ENCODE data around the gene ADARB2. TPM values are rescaled to one million over a fixed set of nuclear protein-coding genes. Genes with fewer than 3 reads are reported as not detected.

The ADARB2 gene
- total and polyA plus RNA-seq, 4 donors, result 0.55 to 0.70 (median 0.59) TPM; not detected in 1

- H3K27ac ChIP-seq (ENCODE audit: low read depth in 1 of 2, low read length in 2 of 2), result no peak overlapping the region
- H3K9me3 ChIP-seq (ENCODE audit: control insufficient read depth in 4 of 4, low read length in 3 of 4), result peaks cover 0 to 2% (median 0%) of the 10 kb centered on the region in 4 donors
- H3K27me3 ChIP-seq (ENCODE audit: control insufficient read depth in 4 of 4, insufficient read depth in 4 of 4, low read length in 3 of 4), result peaks cover 0 to 4% (median 0%) of the 10 kb centered on the region in 4 donors
- 54% methylated on average over 11 of the region's 11 CpGs for WGBS
- no peaks in the 10 kb centered on the region for H3K4me1 ChIP-seq (ENCODE audit: control insufficient read depth in 4 of 4, insufficient read depth in 4 of 4, low read length in 3 of 4)
- H3K9ac ChIP-seq (ENCODE audit: low read depth in 1 of 2, low read length in 2 of 2), result no peak overlapping the region
- H3K4me3 ChIP-seq (ENCODE audit: low read depth in 1 of 3, low read length in 3 of 3), result no peak overlapping the region
- DNase-seq (ENCODE audit: low spot score), result peak; percentile 45
- H3K36me3 ChIP-seq (ENCODE audit: control insufficient read depth in 4 of 4, insufficient read depth in 3 of 4, low read depth in 1 of 4, low read length in 3 of 4), result no peaks in the 10 kb centered on the region
- TF ChIP-seq HNF4G (IDR thresholded peaks at IDR 0.05) (no peak), REST (IDR thresholded peaks at IDR 0.05) (peak; percentile 97)
These were observed 94.0 kb downstream of the ADARB2 start for GRCh38 chr10:1643161-1643907.

DNA sequence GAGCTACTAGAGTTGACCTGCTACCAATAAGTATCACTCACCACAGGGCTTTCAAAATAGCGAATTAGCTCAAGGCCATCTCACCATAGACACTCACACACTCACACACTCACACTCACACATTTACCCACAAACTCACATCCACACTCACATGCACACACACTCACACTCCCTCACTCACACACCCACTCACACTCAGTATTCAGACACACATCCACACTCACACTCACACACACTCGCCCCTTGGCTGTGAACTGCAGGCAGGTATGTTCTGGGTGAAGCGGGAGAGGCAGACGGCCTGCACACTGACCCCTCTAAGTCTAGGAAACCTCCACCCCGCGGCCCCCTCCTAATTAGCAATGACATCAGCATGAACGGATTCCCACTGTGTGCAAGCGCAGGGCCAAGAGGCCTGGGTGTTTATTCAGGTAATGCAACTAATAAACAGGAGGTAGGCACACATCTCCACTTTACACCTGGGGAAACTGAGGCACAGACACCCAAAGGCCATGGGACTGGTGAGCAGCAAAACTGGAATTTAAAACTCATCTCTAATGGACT lies 94.6 kb downstream of the ADARB2 start:
- WGBS, result 75% methylated on average over 8 of the region's 8 CpGs

More for the DNA sequence above, 94.6 kb downstream of the ADARB2 start:
- TF ChIP-seq GABPA (IDR thresholded peaks at IDR 0.05 in 1 of 2, conservative IDR thresholded peaks at IDR 0.05 in 1 of 2) (no peak), RXRA (IDR thresholded peaks at IDR 0.05) (no peak), HNF4A (conservative IDR thresholded peaks at IDR 0.05) (no peak), RAD21 (IDR thresholded peaks at IDR 0.05) (no peak), MAX (IDR thresholded peaks at IDR 0.05) (no peak), YY1 (IDR thresholded peaks at IDR 0.05) (no peak), HNF4G (IDR thresholded peaks at IDR 0.05) (no peak), FOXA2 (IDR thresholded peaks at IDR 0.05) (no peak), TAF1 (conservative IDR thresholded peaks at IDR 0.05) (no peak), SP1 (IDR thresholded peaks at IDR 0.05) (no peak), CTCF (IDR thresholded peaks at IDR 0.05; ENCODE audit: low read depth, low read length, missing input control) (no peak), ATF3 (IDR thresholded peaks at IDR 0.05) (no peak), JUND (IDR thresholded peaks at IDR 0.05) (no peak), REST (IDR thresholded peaks at IDR 0.05) (no peak), NR2F2 (IDR thresholded peaks at IDR 0.05) (no peak), FOXA1 (IDR thresholded peaks at IDR 0.05) (no peak), EGR1 (IDR thresholded peaks at IDR 0.05; ENCODE audit: low read depth in 2 of 2) (no peak)
- TF ChIP-seq, protein P1, sequence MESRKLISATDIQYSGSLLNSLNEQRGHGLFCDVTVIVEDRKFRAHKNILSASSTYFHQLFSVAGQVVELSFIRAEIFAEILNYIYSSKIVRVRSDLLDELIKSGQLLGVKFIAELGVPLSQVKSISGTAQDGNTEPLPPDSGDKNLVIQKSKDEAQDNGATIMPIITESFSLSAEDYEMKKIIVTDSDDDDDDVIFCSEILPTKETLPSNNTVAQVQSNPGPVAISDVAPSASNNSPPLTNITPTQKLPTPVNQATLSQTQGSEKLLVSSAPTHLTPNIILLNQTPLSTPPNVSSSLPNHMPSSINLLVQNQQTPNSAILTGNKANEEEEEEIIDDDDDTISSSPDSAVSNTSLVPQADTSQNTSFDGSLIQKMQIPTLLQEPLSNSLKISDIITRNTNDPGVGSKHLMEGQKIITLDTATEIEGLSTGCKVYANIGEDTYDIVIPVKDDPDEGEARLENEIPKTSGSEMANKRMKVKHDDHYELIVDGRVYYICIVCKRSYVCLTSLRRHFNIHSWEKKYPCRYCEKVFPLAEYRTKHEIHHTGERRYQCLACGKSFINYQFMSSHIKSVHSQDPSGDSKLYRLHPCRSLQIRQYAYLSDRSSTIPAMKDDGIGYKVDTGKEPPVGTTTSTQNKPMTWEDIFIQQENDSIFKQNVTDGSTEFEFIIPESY (IDR thresholded peaks at IDR 0.05), result no peak
- no peaks in the 10 kb centered on the region for H3K4me1 ChIP-seq (ENCODE audit: control insufficient read depth in 4 of 4, insufficient read depth in 4 of 4, low read length in 3 of 4)
- H3K9ac ChIP-seq (ENCODE audit: low read depth in 1 of 2, low read length in 2 of 2), result no peak overlapping the region
- no peaks in the 10 kb centered on the region for H3K36me3 ChIP-seq (ENCODE audit: control insufficient read depth in 4 of 4, insufficient read depth in 3 of 4, low read depth in 1 of 4, low read length in 3 of 4)
- no peak overlapping the region for H3K4me3 ChIP-seq (ENCODE audit: low read depth in 1 of 3, low read length in 3 of 3)
- H3K27ac ChIP-seq (ENCODE audit: low read depth in 1 of 2, low read length in 2 of 2), result no peak overlapping the region
- DNase-seq (ENCODE audit: low spot score), result no peak
- H3K9me3 ChIP-seq (ENCODE audit: control insufficient read depth in 4 of 4, low read length in 3 of 4), result peaks cover 0 to 2% (median 0%) of the 10 kb centered on the region in 4 donors
- H3K27me3 ChIP-seq (ENCODE audit: control insufficient read depth in 4 of 4, insufficient read depth in 4 of 4, low read length in 3 of 4), result peaks cover 0 to 4% (median 1%) of the 10 kb centered on the region in 4 donors
